GM18507 (cell line): ENCODE data around the gene STX16.
A peak's percentile ranks its signal among the peaks of the same experiment; 100 is the strongest.

Experiments
- DNase-seq: peaks from one replicate; pipeline ENCODE4 v3.0.0; 2011; ENCODE audit warnings: low read depth; ENCODE audit not compliant: insufficient read length; ENCODE audit errors: extremely low spot score
- FAIRE-seq: peaks from 2 replicates; lab custom pipeline; 2011; peaks lifted over from hg19 to GRCh38; lab: Jason Lieb, UNC

STX16 gene

GRCh38 chr20:58649288-58650180 is 1.5 kb upstream of the STX16 start:
- FAIRE-seq, result no peak
- DNase-seq, result no peak

GRCh38 chr20:58650181-58650775 is 805 bp upstream of the STX16 start:
- DNase-seq, result peak; percentile 23
- no peak for FAIRE-seq

DNA sequence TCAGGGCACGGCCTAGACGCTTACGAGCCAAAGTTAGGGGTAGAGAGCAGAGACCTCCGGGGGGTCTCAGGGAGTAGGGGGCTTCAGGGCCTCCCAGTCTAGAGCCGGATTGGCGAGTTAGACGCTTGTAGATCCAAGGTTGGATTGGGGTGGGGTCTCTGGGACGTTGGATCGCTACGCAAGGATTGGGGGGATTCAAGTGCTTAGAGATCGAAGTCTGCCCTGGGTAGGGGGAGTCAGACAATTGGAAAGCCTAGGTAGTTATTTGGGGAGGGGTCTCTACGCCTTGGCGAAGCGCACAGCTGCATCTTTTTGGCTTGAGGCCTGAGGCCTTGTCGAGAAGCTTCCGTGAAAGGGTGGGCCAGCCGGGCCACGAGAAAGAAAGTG is 469 bp downstream of the STX16 start:
- no peak for DNase-seq

GRCh38 chr20:58651946-58652605 is 993 bp downstream of the STX16 start:
- peak; percentile 56 for DNase-seq
- peak; percentile 78 for FAIRE-seq

More for the DNA sequence above, 469 bp downstream of the STX16 start:
- FAIRE-seq, result no peak

- DNase-seq, result no peak
- FAIRE-seq, result no peak
These were observed 1.7 kb downstream of the STX16 start for GRCh38 chr20:58652606-58653294.

DNA sequence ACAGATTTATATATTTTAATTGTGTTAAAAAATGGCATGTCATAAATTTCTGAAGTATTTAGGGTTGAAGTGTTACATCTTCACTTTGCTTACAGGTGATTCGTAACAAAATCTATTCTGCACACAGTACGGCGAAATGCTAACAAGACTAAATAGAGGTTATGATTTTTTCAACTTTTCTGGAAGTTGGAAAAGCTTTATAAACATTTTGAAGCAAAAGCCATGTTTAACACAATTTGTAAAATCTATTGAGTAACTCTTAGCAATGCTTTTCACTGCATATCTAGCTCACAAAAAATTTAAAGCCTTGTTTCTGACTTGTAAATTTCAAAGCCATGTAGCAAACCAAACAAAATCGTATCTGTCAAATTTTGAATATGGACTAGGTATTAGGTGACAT is 3.3 kb downstream of the STX16 start:
- DNase-seq (no peak), FAIRE-seq (no peak)

DNA sequence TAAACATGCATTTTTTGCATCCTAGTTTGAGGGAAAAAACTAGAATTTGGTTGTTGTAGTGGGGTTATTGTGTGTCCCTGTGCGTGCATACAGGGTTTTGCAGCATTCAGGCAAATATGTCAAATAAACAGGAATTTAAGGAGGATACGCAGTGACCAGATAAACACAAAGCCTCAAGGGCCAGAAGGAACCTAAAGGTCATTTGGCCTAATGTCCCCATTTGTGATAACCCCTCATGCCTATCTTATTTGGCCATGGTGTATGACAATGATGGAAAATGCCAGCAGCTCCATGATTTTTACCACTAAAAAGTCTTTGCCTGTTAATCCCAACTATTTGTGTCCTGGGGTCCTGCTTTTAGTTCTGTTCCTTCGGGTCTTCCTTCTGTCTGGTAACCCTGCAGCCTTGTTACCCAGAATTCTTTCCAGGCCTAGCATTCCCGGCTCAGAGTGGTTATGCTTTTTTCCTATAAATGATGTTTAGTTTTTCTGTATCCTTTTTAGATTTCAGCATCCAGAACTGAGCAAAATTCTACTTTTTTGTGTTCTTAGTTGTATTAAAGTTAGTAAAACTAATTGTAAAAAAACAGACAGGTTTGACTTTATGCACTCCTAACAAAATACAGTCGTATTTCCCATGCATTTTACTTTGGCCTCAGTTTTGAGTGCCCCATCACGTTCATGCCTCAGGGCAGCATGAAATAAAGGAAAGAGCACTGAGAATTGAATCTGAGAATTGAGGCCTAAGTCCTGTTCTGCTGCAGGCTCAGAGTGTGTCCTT is 4.4 kb downstream of the STX16 start:
- DNase-seq, result no peak
- no peak for FAIRE-seq

DNA sequence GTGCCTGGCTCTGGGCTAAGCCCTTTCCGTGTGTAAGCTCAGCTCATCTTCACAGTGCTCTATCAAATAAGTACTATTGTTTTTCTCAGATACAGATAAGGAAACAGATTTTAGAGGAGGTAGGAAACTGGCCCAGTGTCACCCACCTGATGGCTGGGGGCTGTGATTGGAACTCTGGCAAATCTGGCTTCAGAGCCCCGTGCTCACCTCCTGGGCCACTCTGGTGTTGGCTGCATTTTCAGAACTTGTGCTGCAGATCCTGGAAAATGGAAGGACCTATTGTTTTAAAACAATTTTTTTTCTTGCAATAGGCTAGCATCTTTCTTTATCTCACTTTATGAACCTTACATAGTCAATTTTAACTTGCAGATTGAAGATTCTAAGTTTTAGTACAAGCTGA is 5.7 kb downstream of the STX16 start:
- DNase-seq (no peak), FAIRE-seq (no peak)

DNA sequence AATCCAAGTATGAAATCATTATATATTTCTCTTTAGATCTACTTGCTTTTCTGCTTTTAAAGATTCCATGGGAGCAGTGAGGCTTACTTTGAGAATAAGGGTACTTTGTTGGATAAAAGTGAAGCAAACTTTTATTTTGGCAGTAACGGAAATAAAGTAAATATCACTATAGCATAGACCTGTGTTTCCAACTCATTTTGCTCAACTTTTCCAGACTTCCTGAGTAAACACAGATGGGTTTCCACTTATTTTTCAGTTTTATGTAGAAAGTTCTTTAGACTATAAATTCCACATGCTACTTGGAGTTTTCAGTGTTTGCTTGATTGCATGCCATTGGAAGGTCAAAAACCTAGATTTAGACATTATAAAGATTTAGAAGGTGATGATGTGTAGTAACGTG is 6.2 kb downstream of the STX16 start:
- FAIRE-seq (no peak), DNase-seq (no peak)

DNA sequence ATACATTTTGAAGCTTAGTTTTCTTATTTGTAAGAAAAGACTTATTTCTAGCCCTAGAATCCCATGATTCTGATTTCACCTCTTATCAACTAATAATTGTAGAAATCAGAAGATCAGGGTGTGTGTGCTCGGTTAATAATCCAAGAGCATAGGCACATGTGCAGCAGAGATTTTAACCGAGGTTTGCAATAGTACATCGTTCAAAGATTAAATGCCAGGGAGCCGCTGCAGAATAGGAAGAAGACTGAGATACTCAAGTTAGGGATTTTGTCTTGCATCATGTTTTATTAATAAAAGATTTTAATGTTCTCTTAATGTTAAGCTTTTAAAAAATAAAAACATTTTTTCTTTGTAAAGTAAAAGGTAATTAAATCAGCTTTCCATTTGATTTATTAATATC is 6.9 kb downstream of the STX16 start:
- FAIRE-seq, result no peak
- DNase-seq, result no peak

GRCh38 chr20:58658760-58659159 is 7.7 kb downstream of the STX16 start:
- FAIRE-seq (no peak), DNase-seq (no peak)

DNA sequence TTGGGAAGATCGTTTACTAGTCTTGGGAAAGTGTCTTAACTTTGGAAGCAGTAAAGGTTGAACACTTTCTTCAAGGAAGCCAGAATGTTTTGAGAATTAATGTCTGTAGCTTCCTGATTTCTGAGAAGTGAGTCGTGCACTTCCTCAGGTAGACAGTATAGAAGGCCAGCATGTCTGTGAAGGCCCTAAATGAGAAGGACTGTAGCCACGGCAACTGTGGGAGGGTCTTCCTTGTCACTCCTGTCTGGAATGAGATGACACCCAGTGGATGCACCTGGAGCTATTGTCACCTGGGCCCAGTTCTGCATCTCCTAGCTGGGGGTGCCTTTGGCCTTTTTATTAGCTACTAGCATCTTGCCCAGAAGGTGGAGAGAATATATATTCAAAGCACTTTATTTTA is 8.8 kb downstream of the STX16 start:
- FAIRE-seq (no peak), DNase-seq (no peak)

GRCh38 chr20:58660855-58661597 is 9.9 kb downstream of the STX16 start:
- DNase-seq (no peak), FAIRE-seq (no peak)

- no peak for DNase-seq
- FAIRE-seq, result no peak
These were observed 10.8 kb downstream of the STX16 start for GRCh38 chr20:58661598-58662473.

DNA sequence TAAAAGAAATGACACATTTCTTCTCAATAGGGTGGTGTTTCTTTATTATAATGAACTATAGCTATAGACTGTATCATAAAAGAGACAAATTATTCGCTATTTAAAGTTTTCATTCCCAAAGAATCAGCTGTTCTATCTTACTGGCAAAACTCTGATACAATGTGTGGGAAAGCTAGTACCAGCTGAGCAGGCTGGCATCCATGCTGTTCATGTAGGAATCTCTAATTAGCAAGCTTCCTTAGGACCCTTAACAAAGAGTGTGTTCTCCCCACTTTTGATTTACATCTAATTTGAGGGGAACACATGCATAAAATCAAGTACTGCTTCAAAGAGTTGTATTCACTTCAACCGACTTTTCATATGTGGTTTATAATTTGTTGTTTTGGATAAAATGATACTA is 13.2 kb downstream of the STX16 start:
- DNase-seq, result no peak
- no peak for FAIRE-seq

DNA sequence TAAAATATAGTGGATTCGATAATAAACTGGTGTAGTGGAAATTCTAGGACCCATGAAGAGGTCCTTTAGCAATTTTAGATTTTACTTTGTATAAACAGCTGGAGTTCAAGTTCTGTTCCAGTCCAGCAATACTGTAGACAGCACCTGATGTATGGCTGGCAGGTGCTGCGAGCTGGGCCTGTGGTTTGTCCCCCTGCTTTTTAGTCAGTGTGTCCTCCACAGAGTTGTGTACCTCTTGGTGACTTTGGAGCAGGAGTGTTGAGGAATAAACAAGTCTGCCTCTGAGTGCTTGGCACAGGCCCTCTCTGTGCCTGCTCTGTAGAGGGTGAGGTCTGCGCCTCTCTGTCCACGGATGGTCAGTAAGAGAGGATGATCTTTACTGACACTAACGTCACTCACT is 13.8 kb downstream of the STX16 start:
- no peak for DNase-seq
- FAIRE-seq, result no peak

DNA sequence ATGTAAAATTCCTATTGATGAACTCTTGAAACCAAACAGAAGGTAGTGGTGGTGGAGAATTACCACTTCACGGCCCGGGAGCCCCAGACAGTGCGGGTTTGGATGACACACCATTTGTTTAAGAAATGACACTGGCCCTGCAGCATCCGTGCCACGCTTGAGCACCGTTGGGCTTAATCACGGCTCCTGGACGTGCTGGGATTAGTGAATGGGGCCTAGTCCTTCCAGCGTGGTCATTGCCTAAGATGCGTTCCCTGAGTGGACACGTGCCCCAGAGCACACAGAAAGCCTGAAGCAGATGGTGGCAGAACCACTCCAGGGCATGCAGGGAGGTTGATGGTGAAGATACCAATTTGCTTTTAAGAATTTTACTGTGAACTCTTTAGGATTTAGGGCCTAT is 14.5 kb downstream of the STX16 start:
- FAIRE-seq (no peak), DNase-seq (no peak)

GRCh38 chr20:58666702-58667101 is 15.6 kb downstream of the STX16 start:
- DNase-seq (no peak), FAIRE-seq (no peak)
